ENCODE data around the gene MB21D2.

DNA sequence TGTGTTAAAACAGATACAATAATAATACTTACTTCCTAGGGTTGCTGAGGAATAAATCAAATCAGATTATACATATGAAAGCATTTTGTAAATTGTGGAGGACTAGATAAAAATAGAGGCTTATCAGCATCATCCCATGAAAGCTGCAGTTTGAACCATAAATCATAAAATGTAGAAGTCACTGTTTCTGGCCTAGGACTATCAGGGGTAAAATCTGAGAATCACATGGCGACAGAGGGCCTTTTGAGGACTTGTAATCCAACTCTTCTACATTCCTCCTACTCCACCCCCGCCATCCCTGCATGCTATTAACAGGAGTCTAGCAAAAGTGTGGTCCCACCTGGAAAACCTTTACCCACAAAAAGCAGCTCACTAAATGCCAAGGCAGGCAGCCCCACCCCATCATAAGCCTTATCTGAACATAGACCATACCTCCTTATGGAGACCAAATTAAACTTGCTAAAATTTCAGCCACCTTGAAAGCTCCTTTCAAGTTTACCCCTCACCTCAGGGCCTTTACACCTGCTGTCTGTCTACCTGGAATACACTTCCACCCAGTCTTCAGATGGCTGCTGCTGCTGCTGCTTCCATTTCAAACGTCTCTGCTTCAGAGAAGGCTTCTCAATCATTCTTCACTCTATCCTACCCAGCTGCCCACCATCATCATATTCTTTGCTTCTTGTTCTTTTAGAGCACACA is 11.5 kb downstream of the MB21D2 start:
- TF ChIP-seq, protein P1, sequence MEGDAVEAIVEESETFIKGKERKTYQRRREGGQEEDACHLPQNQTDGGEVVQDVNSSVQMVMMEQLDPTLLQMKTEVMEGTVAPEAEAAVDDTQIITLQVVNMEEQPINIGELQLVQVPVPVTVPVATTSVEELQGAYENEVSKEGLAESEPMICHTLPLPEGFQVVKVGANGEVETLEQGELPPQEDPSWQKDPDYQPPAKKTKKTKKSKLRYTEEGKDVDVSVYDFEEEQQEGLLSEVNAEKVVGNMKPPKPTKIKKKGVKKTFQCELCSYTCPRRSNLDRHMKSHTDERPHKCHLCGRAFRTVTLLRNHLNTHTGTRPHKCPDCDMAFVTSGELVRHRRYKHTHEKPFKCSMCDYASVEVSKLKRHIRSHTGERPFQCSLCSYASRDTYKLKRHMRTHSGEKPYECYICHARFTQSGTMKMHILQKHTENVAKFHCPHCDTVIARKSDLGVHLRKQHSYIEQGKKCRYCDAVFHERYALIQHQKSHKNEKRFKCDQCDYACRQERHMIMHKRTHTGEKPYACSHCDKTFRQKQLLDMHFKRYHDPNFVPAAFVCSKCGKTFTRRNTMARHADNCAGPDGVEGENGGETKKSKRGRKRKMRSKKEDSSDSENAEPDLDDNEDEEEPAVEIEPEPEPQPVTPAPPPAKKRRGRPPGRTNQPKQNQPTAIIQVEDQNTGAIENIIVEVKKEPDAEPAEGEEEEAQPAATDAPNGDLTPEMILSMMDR (IDR thresholded peaks at IDR 0.05; ENCODE audit: insufficient read depth, low read length), result no peak
- TF ChIP-seq POLR2AphosphoS5 (IDR thresholded peaks at IDR 0.05; ENCODE audit: low read depth) (no peak), REST (IDR thresholded peaks at IDR 0.05; ENCODE audit: insufficient replicate concordance, low read depth) (no peak)
